HepG2 (cell line): ENCODE results near the gene UBTFL1. TPM values are rescaled to one million over a fixed set of nuclear protein-coding genes. Genes with fewer than 3 reads are reported as not detected.
A peak's percentile ranks its signal among the peaks of the same experiment; 100 is the strongest.

Experiments used
- DR1 ChIP-seq: sonication (generic); formaldehyde crosslinking; IDR thresholded peaks from 2 replicates; pipeline ENCODE4 v1.8.0; 2021; ENCODE audit warnings: mild to moderate bottlenecking, missing genetic modification reagents, inconsistent platforms
- ELF1 ChIP-seq: sonication (generic); formaldehyde crosslinking; IDR thresholded peaks from 2 replicates; pipeline ENCODE4 v1.4.0; 2020; ENCODE audit warnings: missing genetic modification reagents
- HDAC1 ChIP-seq: sonication (generic); formaldehyde crosslinking; IDR thresholded peaks from 2 replicates; pipeline ENCODE4 v1.5.1; 2020; ENCODE audit warnings: mild to moderate bottlenecking, missing genetic modification reagents
- HNF4A ChIP-seq: sonication (generic); formaldehyde crosslinking; IDR thresholded peaks from 2 replicates; pipeline ENCODE4 v1.4.0; 2020; ENCODE audit warnings: missing genetic modification reagents
- HNRNPLL ChIP-seq: fragments of 200-400 bp; formaldehyde crosslinking; IDR thresholded peaks from 2 replicates; pipeline ENCODE4 v1.6.1; 2017; ENCODE audit warnings: mild to moderate bottlenecking, low read depth, low read length; ENCODE audit not compliant: poor library complexity, severe bottlenecking
- NONO ChIP-seq, 2 experiments: fragments of 450-650 bp in 1 of 2; sonication (generic) in 1 of 2; formaldehyde crosslinking in 1 of 2; IDR thresholded peaks in 1 of 2; conservative IDR thresholded peaks in 1 of 2; 2 replicates each; pipeline versions ENCODE4 v1.6.1 to v1.8.0; 2017 to 2022; ENCODE audit warnings: mild to moderate bottlenecking in 1 of 2, missing genetic modification reagents in 1 of 2, moderate library complexity in 1 of 2
- NR2F1 ChIP-seq, 2 experiments: fragments of 450-650 bp in 1 of 2; formaldehyde crosslinking in 1 of 2; IDR thresholded peaks; 2 replicates each; pipeline versions ENCODE4 v1.5.0 to v1.6.1; 2016 to 2020; ENCODE audit warnings: mild to moderate bottlenecking in 1 of 2, missing compliant biosample characterization in 1 of 2, missing genetic modification reagents in 1 of 2, moderate library complexity in 1 of 2
- PAXIP1 ChIP-seq: sonication (generic); formaldehyde crosslinking; conservative IDR thresholded peaks from 2 replicates; pipeline ENCODE4 v1.4.0; 2020; ENCODE audit warnings: mild to moderate bottlenecking, missing genetic modification reagents, moderate library complexity
- POGZ ChIP-seq: sonication (generic); formaldehyde crosslinking; IDR thresholded peaks from 2 replicates; pipeline ENCODE4 v1.4.0; 2020; ENCODE audit warnings: mild to moderate bottlenecking, missing genetic modification reagents
- POLR2G ChIP-seq: fragments of 200-400 bp; formaldehyde crosslinking; IDR thresholded peaks from 2 replicates; pipeline ENCODE4 v1.6.1; 2018; ENCODE audit warnings: mild to moderate bottlenecking, low read depth, low read length, moderate library complexity
- PRDM15 ChIP-seq: sonication (generic); formaldehyde crosslinking; IDR thresholded peaks from 2 replicates; pipeline ENCODE4 v1.4.0; 2020; ENCODE audit warnings: missing genetic modification reagents
- THRA ChIP-seq: sonication (generic); formaldehyde crosslinking; IDR thresholded peaks from 2 replicates; pipeline ENCODE4 v1.4.0; 2020; ENCODE audit warnings: missing genetic modification reagents, borderline replicate concordance
- ZFP36L2 ChIP-seq: sonication (generic); formaldehyde crosslinking; IDR thresholded peaks from 2 replicates; pipeline ENCODE4 v1.4.0; 2020; ENCODE audit warnings: missing genetic modification reagents
- ZNF350 ChIP-seq: sonication (generic); formaldehyde crosslinking; IDR thresholded peaks from 2 replicates; pipeline ENCODE4 v1.4.0; 2020; ENCODE audit warnings: mild to moderate bottlenecking, low read depth, missing genetic modification reagents, borderline replicate concordance
- ZNF431 ChIP-seq: sonication (generic); formaldehyde crosslinking; IDR thresholded peaks from 2 replicates; pipeline ENCODE4 v1.9.0; 2022; ENCODE audit warnings: missing genetic modification reagents, low read depth, mild to moderate bottlenecking, borderline replicate concordance
- ZNF547 ChIP-seq: sonication (generic); formaldehyde crosslinking; IDR thresholded peaks from 2 replicates; pipeline ENCODE4 v1.5.1; 2020; ENCODE audit warnings: mild to moderate bottlenecking, missing genetic modification reagents
- ZNF770 ChIP-seq: sonication (generic); formaldehyde crosslinking; IDR thresholded peaks from 2 replicates; pipeline ENCODE4 v1.5.0; 2020; ENCODE audit warnings: mild to moderate bottlenecking, missing genetic modification reagents
- ZNF879 ChIP-seq: sonication (generic); formaldehyde crosslinking; IDR thresholded peaks from 2 replicates; pipeline ENCODE4 v1.8.1; 2023; ENCODE audit warnings: missing genetic modification reagents
- polyA plus RNA-seq, 8 experiments: library from polyadenylated mRNA; depleted of rRNA in 3 of 8; stranded (reverse) in 7 of 8; unstranded in 1 of 8; fragments of >200 nt; fragmentation: Illumina TruSeq in 4 of 8; extraction: Trizol in 4 of 8; gene quantifications; 2 replicates each; pipeline versions ENCODE4 v1.2.1 to v1.2.3, GENCODE V29; 2011 to 2016; ENCODE audit warnings: low read depth in 4 of 8, missing spikeins in 1 of 8, mixed read lengths in 1 of 8; ENCODE audit not compliant: insufficient read depth in 1 of 8
- total RNA-seq, 5 experiments: library from RNA; depleted of rRNA; stranded (reverse); fragments of >200 nt; fragmentation: Illumina TruSeq; extraction: Trizol; gene quantifications; 2 replicates each; pipeline ENCODE4 v1.2.3, GENCODE V29; 2016; ENCODE audit warnings: low read depth in 1 of 5

Gene UBTFL1
- total and polyA plus RNA-seq, 2 of the 13 experiments (the other 11 are each of a cell fraction or from before 2014, with no cell fraction given), result not detected

- TF ChIP-seq ZNF770 (peak; percentile 71), ZNF879 (CRISPR knock-in tag) (no peak), ZFP36L2 (CRISPR knock-in tag) (no peak), HDAC1 (CRISPR knock-in tag) (peak; percentile 64), NR2F1 (CRISPR knock-in tag; IDR thresholded peaks at IDR 0.05) (peak in 1 of 2 experiments; percentile 59; a peak in 1 of 4 replicates), ZNF547 (CRISPR knock-in tag) (no peak), POGZ (CRISPR knock-in tag) (peak; percentile 69), ZNF431 (CRISPR knock-in tag) (no peak), HNF4A (CRISPR knock-in tag) (peak; percentile 33; the same call in 1 of the 2 replicates), ZNF350 (CRISPR knock-in tag) (0 out of 2 replicates have a peak, but pooled peaks have one; percentile 35), NONO (IDR thresholded peaks at IDR 0.05) (no peak), NONO (CRISPR knock-in tag; conservative IDR thresholded peaks at IDR 0.05) (0 out of 2 replicates have a peak, but pooled peaks have one; percentile 32), DR1 (no peak), POLR2G (peak; percentile 47), THRA (CRISPR knock-in tag) (peak; percentile 93; the same call in 1 of the 2 replicates), PAXIP1 (CRISPR knock-in tag) (peak; percentile 83), PRDM15 (CRISPR knock-in tag) (peak; percentile 87), ELF1 (peak; percentile 43; the same call in 1 of the 2 replicates), HNRNPLL (peak; percentile 24)
Observed at GRCh38 chr11:90134478-90135003, 48.8 kb downstream of the UBTFL1 start, which contains the start of gene NAALAD2 (continued).
